Measurements from ENCODE around the gene SLC7A11. TPM values are rescaled to one million over a fixed set of nuclear protein-coding genes. Genes with fewer than 3 reads are reported as not detected.

SLC7A11 gene
- polyA plus RNA-seq, 1 donor from 2014 or later = 0.46 TPM

DNA sequence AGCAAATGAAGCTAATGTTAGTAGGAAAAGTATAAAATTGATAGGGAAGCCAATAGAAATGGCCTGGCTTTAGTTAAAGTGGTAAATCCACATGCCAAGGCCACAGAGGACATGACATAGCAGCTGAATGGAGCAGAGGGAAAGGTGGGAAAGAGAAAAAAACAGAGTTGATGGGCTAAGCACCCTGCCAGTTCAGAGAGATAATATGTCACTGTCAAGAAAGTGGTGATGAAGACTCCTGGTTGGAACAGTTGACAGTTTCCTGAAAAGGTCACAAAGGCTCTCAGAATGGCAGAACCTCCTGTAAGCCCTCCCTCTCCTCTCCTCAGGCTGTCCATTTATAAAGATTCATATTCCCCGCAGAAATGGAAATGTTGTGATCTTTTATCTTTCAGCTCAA lies 48.2 kb downstream of the SLC7A11 start:
- no peaks in the 10 kb centered on the region for H3K9me3 ChIP-seq (ENCODE audit: low read length)
- no peaks in the 10 kb centered on the region for H3K36me3 ChIP-seq (ENCODE audit: insufficient read depth, low read length)
- no peaks in the 10 kb centered on the region for H3K9me2 ChIP-seq (ENCODE audit: insufficient read depth, low read length)
- no peaks in the 10 kb centered on the region for H3F3A ChIP-seq (ENCODE audit: insufficient read depth, low read length, poor library complexity, severe bottlenecking)
- no peaks in the 10 kb centered on the region for H3K27me3 ChIP-seq (ENCODE audit: insufficient read depth, low read depth, low read length)
- no peak overlapping the region for H3K9ac ChIP-seq (ENCODE audit: low read length)
- H3K4me2 ChIP-seq (ENCODE audit: low read length) = no peak overlapping the region
- no peak overlapping the region for H2AFZ ChIP-seq (ENCODE audit: low read depth, low read length)
- no peak for TF ChIP-seq SMC3 (conservative IDR thresholded peaks at IDR 0.05; ENCODE audit: poor library complexity)
- TF ChIP-seq TAF1 (IDR thresholded peaks at IDR 0.05; ENCODE audit: low read depth) = no peak
- TF ChIP-seq EP300 (conservative IDR thresholded peaks at IDR 0.05; ENCODE audit: poor library complexity, severe bottlenecking) = no peak
- TF ChIP-seq EZH2 (IDR thresholded peaks at IDR 0.05; ENCODE audit: borderline replicate concordance, insufficient read depth, low read length, poor library complexity, severe bottlenecking) = no peak
- TF ChIP-seq POLR2AphosphoS5 (IDR thresholded peaks at IDR 0.05) = no peak
- TF ChIP-seq RAD21 (conservative IDR thresholded peaks at IDR 0.05) = no peak
- TF ChIP-seq, protein P1, sequence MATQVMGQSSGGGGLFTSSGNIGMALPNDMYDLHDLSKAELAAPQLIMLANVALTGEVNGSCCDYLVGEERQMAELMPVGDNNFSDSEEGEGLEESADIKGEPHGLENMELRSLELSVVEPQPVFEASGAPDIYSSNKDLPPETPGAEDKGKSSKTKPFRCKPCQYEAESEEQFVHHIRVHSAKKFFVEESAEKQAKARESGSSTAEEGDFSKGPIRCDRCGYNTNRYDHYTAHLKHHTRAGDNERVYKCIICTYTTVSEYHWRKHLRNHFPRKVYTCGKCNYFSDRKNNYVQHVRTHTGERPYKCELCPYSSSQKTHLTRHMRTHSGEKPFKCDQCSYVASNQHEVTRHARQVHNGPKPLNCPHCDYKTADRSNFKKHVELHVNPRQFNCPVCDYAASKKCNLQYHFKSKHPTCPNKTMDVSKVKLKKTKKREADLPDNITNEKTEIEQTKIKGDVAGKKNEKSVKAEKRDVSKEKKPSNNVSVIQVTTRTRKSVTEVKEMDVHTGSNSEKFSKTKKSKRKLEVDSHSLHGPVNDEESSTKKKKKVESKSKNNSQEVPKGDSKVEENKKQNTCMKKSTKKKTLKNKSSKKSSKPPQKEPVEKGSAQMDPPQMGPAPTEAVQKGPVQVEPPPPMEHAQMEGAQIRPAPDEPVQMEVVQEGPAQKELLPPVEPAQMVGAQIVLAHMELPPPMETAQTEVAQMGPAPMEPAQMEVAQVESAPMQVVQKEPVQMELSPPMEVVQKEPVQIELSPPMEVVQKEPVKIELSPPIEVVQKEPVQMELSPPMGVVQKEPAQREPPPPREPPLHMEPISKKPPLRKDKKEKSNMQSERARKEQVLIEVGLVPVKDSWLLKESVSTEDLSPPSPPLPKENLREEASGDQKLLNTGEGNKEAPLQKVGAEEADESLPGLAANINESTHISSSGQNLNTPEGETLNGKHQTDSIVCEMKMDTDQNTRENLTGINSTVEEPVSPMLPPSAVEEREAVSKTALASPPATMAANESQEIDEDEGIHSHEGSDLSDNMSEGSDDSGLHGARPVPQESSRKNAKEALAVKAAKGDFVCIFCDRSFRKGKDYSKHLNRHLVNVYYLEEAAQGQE (IDR thresholded peaks at IDR 0.05; ENCODE audit: borderline replicate concordance) = no peak
- TF ChIP-seq MXI1 (conservative IDR thresholded peaks at IDR 0.05; ENCODE audit: poor library complexity, severe bottlenecking) = no peak
- H3K79me2 ChIP-seq (replicated peaks; ENCODE audit: insufficient read depth, low read length) = no peaks in the 10 kb centered on the region
- no peaks in the 10 kb centered on the region for H4K20me1 ChIP-seq (ENCODE audit: insufficient read depth)
- H3K27ac ChIP-seq (ENCODE audit: low read length) = no peak overlapping the region
- no peak overlapping the region for H3K4me3 ChIP-seq (ENCODE audit: low read length)

GRCh38 chr4:138192113-138192512 lies 50.0 kb downstream of the SLC7A11 start:
- Histone ChIP-seq H3K9me3 (ENCODE audit: low read length) (no peaks in the 10 kb centered on the region), H3K27me3 (ENCODE audit: insufficient read depth, low read depth, low read length) (no peaks in the 10 kb centered on the region), H3K27ac (ENCODE audit: low read length) (no peak overlapping the region), H3K4me2 (ENCODE audit: low read length) (no peak overlapping the region), H3F3A (ENCODE audit: insufficient read depth, low read length, poor library complexity, severe bottlenecking) (no peaks in the 10 kb centered on the region), H3K4me3 (ENCODE audit: low read length) (no peak overlapping the region), H3K79me2 (replicated peaks; ENCODE audit: insufficient read depth, low read length) (no peaks in the 10 kb centered on the region), H2AFZ (ENCODE audit: low read depth, low read length) (no peak overlapping the region), H3K9ac (ENCODE audit: low read length) (no peak overlapping the region), H3K36me3 (ENCODE audit: insufficient read depth, low read length) (no peaks in the 10 kb centered on the region), H3K9me2 (ENCODE audit: insufficient read depth, low read length) (no peaks in the 10 kb centered on the region), H4K20me1 (ENCODE audit: insufficient read depth) (no peaks in the 10 kb centered on the region)
- TF ChIP-seq EP300 (conservative IDR thresholded peaks at IDR 0.05; ENCODE audit: poor library complexity, severe bottlenecking) (no peak), EZH2 (IDR thresholded peaks at IDR 0.05; ENCODE audit: borderline replicate concordance, insufficient read depth, low read length, poor library complexity, severe bottlenecking) (no peak), RAD21 (conservative IDR thresholded peaks at IDR 0.05) (no peak), TAF1 (IDR thresholded peaks at IDR 0.05; ENCODE audit: low read depth) (no peak), SMC3 (conservative IDR thresholded peaks at IDR 0.05; ENCODE audit: poor library complexity) (no peak), MXI1 (conservative IDR thresholded peaks at IDR 0.05; ENCODE audit: poor library complexity, severe bottlenecking) (no peak), POLR2AphosphoS5 (IDR thresholded peaks at IDR 0.05) (no peak)
- TF ChIP-seq, protein P1 (IDR thresholded peaks at IDR 0.05; ENCODE audit: borderline replicate concordance) = no peak
- TF ChIP-seq, protein P2, sequence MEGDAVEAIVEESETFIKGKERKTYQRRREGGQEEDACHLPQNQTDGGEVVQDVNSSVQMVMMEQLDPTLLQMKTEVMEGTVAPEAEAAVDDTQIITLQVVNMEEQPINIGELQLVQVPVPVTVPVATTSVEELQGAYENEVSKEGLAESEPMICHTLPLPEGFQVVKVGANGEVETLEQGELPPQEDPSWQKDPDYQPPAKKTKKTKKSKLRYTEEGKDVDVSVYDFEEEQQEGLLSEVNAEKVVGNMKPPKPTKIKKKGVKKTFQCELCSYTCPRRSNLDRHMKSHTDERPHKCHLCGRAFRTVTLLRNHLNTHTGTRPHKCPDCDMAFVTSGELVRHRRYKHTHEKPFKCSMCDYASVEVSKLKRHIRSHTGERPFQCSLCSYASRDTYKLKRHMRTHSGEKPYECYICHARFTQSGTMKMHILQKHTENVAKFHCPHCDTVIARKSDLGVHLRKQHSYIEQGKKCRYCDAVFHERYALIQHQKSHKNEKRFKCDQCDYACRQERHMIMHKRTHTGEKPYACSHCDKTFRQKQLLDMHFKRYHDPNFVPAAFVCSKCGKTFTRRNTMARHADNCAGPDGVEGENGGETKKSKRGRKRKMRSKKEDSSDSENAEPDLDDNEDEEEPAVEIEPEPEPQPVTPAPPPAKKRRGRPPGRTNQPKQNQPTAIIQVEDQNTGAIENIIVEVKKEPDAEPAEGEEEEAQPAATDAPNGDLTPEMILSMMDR (IDR thresholded peaks at IDR 0.05; ENCODE audit: poor library complexity, severe bottlenecking) = no peak
